Tibial artery (tissue), 4 donors: ENCODE data around the gene KCTD21.

Source experiments
- DNase-seq, 2 donors: peaks; one replicate each; pipeline ENCODE4 v3.0.0-alpha.2; 2019
- H3K27ac ChIP-seq, 2 donors: fragments of 200-600 bp; sonication (generic) in 1 of 2; 1 replicate in 1 of 2; 2 replicates in 1 of 2; pipeline ENCODE4 v1.5.1; 2018 to 2019; ENCODE audit warnings: mild to moderate bottlenecking in 1 of 2
- H3K27me3 ChIP-seq, 2 donors: fragments of 200-600 bp; sonication (generic) in 1 of 2; one replicate each; pipeline versions ENCODE4 v1.5.1 to v1.6.0; 2016 to 2019
- H3K36me3 ChIP-seq, 3 donors: fragments of 200-600 bp; sonication (generic) in 2 of 3; one replicate each; pipeline ENCODE4 v1.5.1; 2016 to 2019; ENCODE audit warnings: mild to moderate bottlenecking in 2 of 3
- H3K4me1 ChIP-seq, 4 donors: fragments of 200-600 bp; sonication (generic) in 2 of 4; 1 replicate in 3 of 4; 2 replicates in 1 of 4; pipeline ENCODE4 v1.5.1; 2016 to 2019
- H3K4me3 ChIP-seq, 2 donors: fragments of 200-600 bp; sonication (generic) in 1 of 2; 1 replicate in 1 of 2; 2 replicates in 1 of 2; pipeline ENCODE4 v1.5.1; 2018 to 2019; ENCODE audit warnings: mild to moderate bottlenecking in 2 of 2
- H3K9me3 ChIP-seq, 3 donors: fragments of 200-600 bp; sonication (generic) in 1 of 3; one replicate each; pipeline ENCODE4 v1.5.1; 2016 to 2019
- intact Hi-C: fragments of 100-400 bp; cut with DNase I; formaldehyde crosslinking; loops from one replicate; pipeline ENCODE4 v1.15.0; 2023; ENCODE audit warnings: low total_unique reads
- TF ChIP-seq, protein P1 (sequence below), 2 experiments: fragments of 200-600 bp in 1 of 2; fragments of 450-650 bp in 1 of 2; IDR thresholded peaks; one replicate each; pipeline ENCODE4 v1.5.1; 2017 to 2019; ENCODE audit warnings: antibody characterized with exemption in 2 of 2, mild to moderate bottlenecking in 1 of 2, moderate library complexity in 1 of 2

Gene KCTD21

DNA sequence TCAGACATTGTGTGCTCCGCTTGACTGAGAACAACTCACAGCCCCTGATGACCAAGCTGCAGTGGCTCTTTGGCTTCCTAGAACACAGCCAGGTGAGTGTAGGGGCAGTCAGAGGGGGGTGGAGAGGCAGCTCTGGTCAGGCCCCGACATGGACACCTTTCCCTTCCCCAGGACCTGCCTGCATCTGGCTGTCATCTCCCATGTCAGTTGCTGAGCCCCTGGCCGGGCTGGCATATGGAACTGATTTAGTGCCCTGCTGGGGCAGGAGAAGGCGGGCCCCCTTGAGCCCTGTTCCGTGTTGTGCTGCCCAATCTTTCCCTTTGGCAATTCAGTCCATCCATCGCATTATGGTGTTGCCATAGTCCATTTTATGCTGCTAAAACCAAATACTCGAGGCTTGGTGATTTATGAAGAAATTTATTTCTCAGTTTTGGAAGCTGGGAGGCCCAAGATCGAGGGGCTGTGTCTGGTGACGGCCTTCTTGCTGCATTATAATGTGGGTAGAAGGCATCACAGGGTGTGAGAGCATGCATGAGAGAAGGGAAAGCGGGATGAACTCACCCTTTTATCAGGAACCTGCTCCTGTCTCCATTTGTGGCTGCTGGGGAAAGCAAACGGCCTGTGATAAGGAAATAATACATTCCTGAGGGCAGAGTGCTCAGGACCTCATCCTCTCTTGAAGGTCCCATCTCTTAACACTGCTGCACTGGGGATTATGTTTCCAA lies 19.3 kb upstream of the KCTD21 start:
- TF ChIP-seq, protein P1, sequence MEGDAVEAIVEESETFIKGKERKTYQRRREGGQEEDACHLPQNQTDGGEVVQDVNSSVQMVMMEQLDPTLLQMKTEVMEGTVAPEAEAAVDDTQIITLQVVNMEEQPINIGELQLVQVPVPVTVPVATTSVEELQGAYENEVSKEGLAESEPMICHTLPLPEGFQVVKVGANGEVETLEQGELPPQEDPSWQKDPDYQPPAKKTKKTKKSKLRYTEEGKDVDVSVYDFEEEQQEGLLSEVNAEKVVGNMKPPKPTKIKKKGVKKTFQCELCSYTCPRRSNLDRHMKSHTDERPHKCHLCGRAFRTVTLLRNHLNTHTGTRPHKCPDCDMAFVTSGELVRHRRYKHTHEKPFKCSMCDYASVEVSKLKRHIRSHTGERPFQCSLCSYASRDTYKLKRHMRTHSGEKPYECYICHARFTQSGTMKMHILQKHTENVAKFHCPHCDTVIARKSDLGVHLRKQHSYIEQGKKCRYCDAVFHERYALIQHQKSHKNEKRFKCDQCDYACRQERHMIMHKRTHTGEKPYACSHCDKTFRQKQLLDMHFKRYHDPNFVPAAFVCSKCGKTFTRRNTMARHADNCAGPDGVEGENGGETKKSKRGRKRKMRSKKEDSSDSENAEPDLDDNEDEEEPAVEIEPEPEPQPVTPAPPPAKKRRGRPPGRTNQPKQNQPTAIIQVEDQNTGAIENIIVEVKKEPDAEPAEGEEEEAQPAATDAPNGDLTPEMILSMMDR (IDR thresholded peaks at IDR 0.05) = no peak

DNA sequence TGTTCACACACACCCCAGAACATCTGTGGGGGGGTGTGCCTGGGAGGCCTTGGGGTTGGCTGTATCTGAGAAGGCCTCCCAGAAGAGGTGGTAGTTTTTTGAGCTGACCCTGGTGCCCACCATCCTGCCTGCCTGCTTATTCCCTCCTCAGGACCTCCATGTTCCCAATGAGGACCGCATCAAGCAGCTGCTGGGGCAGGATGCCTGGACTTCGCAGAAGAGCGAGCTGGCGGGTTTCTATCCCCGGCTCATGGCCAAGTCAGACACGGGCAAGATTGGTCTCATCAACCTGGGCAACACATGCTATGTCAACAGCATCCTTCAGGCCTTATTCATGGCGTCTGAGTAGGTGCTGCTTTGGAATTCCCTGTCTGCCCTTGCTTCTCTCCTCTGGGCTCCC lies 17.3 kb upstream of the KCTD21 start:
- Histone ChIP-seq H3K27ac (no peak overlapping the region), H3K27me3 (no peaks in the 10 kb centered on the region), H3K9me3 (no peaks in the 10 kb centered on the region), H3K4me1 (no peaks in the 10 kb centered on the region), H3K4me3 (no peak overlapping the region), H3K36me3 (peaks cover 35 to 77% (median 76%) of the 10 kb centered on the region in 3 donors)
- DNase-seq = peak in 1 of 2 donors; percentile 50
- TF ChIP-seq, protein P1 (IDR thresholded peaks at IDR 0.05) = no peak
- intact Hi-C loops = no loop called here

More for the DNA sequence above, 19.3 kb upstream of the KCTD21 start:
- intact Hi-C loops = no loop called here
- peak overlapping the region in 1 of 2 donors; percentile 32 for H3K27ac ChIP-seq
- no peak overlapping the region for H3K4me3 ChIP-seq
- peaks cover 0 to 10% (median 3%) of the 10 kb centered on the region in 4 donors for H3K4me1 ChIP-seq
- H3K36me3 ChIP-seq = peaks cover 35 to 69% (median 68%) of the 10 kb centered on the region in 3 donors
- DNase-seq = no peak
- no peaks in the 10 kb centered on the region for H3K27me3 ChIP-seq
- no peaks in the 10 kb centered on the region for H3K9me3 ChIP-seq

DNA sequence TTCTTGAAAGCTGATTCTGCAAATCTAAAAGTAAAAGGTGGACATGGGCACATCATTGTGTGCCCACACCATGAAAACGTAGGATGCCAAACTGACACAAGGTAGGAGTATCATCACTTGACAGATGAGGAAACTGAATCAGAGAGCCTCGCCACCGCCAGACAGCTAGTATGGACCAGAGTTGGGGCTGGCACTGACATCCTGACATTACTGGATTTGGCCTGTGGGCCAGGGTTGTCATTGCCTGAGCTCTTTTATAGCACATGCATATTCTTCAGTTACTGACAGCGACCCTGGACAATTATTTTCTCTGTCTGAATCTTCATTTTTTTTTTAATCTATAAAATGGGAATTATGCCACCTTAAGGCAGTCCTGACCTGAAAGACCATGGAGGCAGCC lies 16.8 kb upstream of the KCTD21 start:
- Histone ChIP-seq H3K4me1 (no peaks in the 10 kb centered on the region), H3K36me3 (peaks cover 35 to 77% (median 76%) of the 10 kb centered on the region in 3 donors), H3K27ac (no peak overlapping the region), H3K9me3 (no peaks in the 10 kb centered on the region), H3K4me3 (no peak overlapping the region), H3K27me3 (no peaks in the 10 kb centered on the region)
- intact Hi-C loops = no loop called here
- TF ChIP-seq, protein P1 (IDR thresholded peaks at IDR 0.05) = no peak
- DNase-seq = no peak

DNA sequence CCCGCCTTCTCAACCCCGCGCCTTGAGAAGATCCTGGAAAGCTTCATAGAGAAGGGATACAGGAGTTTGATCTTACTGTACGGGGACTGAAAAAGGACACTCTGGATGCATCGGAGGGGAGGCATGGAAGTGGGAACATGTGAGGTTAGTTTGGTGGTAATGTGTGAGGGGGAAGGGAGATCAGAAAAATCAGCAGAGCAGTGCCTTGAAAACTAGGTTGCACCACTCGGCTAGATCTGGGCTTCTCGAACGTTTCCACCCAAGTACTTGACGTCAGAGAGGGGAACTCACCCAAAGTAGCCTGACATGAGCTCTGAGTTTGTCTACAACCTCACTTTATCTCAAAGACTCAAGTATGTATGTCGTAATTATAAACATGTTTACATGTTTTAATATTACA lies 14.8 kb upstream of the KCTD21 start:
- H3K27me3 ChIP-seq = no peaks in the 10 kb centered on the region
- peaks cover 50 to 79% (median 77%) of the 10 kb centered on the region in 3 donors for H3K36me3 ChIP-seq
- TF ChIP-seq, protein P1 (IDR thresholded peaks at IDR 0.05) = no peak
- DNase-seq = no peak
- H3K4me1 ChIP-seq = no peaks in the 10 kb centered on the region
- no peaks in the 10 kb centered on the region for H3K9me3 ChIP-seq
- H3K4me3 ChIP-seq = no peak overlapping the region
- intact Hi-C loops = no loop called here
- H3K27ac ChIP-seq = no peak overlapping the region

DNA sequence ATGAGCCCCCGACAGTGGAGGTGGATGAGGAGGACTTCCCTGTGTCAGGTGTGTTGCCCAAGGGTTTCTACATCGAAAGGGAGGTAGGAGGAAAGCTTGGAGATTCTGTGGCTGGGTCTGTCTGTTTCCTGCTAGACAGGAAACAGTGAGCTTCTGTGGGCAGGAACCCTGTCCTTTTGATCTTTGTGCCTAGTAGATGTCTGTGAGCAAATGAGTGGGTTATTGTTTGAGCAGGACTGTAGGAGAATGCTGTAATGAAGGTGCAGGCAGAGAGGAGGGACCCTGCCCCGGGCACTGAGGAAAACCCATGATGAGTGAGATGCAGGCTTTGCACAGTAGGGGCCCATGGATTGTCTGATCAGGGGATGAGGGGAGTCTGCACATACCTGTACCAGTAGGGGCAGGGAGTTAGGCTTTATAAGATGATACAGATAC lies 14.3 kb upstream of the KCTD21 start:
- TF ChIP-seq, protein P1 (IDR thresholded peaks at IDR 0.05) = no peak

More for the DNA sequence above, 14.3 kb upstream of the KCTD21 start:
- H3K4me3 ChIP-seq = no peak overlapping the region
- H3K9me3 ChIP-seq = no peaks in the 10 kb centered on the region
- peaks cover 46 to 78% (median 77%) of the 10 kb centered on the region in 3 donors for H3K36me3 ChIP-seq
- H3K27me3 ChIP-seq = no peaks in the 10 kb centered on the region
- peak overlapping the region in 1 of 2 donors; percentile 19 for H3K27ac ChIP-seq
- no peaks in the 10 kb centered on the region for H3K4me1 ChIP-seq
- intact Hi-C loops = no loop called here
- no peak for DNase-seq
